Stimulated activated CD8-positive, alpha-beta memory T cell treated with anti-CD3 and anti-CD28 coated beads, Interleukin-7, amount 100 ng/mL, for 24 hours (primary cell): Measurements from ENCODE around the gene MEIOB.
"Not testable (repeated sequence)": the region's sequence is repeated elsewhere in the genome, so short reads cannot be mapped to it uniquely, and the experiment has no call there.

Experiments
- DNase-seq: peaks from one replicate; pipeline ENCODE4 v3.0.0-alpha.2; 2020; ENCODE audit warnings: low read depth

Gene MEIOB, protein sequence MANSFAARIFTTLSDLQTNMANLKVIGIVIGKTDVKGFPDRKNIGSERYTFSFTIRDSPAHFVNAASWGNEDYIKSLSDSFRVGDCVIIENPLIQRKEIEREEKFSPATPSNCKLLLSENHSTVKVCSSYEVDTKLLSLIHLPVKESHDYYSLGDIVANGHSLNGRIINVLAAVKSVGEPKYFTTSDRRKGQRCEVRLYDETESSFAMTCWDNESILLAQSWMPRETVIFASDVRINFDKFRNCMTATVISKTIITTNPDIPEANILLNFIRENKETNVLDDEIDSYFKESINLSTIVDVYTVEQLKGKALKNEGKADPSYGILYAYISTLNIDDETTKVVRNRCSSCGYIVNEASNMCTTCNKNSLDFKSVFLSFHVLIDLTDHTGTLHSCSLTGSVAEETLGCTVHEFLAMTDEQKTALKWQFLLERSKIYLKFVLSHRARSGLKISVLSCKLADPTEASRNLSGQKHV

DNA sequence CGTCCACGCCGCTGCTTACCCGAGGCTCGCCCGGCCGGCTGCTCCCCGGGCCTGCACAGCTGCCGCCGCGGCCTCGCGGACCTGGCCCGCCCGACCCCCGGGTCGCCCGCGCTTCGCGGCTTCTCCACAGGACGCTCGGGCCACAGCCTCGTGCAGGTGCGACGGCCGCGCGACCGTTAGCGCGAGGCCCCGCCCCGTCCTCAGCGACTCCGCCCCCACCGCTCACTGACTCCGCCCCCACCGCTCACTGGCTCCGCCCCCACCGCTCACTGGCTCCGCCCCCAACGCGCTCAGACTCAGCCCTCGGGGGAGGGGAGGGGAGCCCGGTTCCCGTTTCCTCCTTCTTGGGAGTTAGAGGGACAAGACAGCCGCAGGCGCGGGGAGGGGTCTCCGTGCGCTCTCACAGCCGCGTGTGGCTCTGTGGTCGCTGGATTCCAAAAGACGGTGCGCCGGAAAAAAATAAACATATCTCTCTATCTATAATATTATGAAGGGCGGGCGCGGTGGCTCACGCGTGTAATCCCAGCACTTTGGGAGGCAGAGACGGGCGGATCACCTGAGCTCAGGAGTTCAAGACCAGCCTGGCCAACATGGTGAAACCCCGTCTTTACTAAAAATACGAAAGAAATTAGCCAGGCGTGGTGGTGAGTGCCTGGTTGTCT is at the start of gene MEIOB:
Gene MEIOB (minus strand): TSS at position 191 of the 662 bp plus-strand sequence. CDS start 3,989 bp downstream, outside the sequence.
- peak; percentile 21 for DNase-seq

DNA sequence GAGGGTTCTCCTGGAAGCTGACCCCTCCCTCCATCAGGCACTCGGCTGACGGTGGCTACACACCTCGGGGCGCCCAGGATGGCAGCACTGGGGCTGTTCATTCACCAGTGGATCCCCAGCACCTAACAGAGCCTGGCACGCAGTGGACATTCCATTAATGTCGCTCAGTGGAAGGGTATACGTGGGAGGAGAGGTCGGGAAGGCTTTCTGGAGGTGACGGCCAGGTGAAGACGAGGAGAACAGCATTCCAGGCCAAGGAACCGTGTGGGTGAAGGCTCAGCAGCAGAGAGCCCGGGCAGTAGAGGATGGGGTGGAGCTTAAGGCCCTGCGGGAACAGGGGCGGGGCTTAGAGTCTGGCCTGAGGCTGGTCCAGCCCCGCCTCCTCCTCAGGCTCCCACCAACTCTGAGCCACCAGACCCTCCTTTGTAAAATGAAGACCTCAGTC is 48.8 kb upstream of the MEIOB start:
- DNase-seq, result no peak

DNA sequence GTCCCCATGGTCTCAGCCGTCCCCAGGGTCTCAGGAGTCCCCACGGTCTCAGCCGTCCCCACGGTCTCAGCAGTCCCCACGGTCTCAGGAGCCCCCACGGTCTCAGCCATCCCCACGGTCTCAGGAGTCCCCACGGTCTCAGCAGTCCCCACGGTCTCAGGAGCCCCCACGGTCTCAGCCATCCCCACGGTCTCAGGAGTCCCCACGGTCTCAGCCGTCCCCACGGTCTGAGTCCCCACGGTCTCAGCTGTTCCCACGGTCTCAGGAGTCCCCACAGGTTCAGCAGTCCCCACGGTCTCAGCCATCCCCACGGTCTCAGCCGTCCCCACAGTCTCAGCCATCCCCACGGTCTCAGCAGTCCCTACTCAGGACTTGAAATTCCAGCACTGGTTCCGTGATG is 48.2 kb upstream of the MEIOB start:
- not testable (repeated sequence) for DNase-seq

DNA sequence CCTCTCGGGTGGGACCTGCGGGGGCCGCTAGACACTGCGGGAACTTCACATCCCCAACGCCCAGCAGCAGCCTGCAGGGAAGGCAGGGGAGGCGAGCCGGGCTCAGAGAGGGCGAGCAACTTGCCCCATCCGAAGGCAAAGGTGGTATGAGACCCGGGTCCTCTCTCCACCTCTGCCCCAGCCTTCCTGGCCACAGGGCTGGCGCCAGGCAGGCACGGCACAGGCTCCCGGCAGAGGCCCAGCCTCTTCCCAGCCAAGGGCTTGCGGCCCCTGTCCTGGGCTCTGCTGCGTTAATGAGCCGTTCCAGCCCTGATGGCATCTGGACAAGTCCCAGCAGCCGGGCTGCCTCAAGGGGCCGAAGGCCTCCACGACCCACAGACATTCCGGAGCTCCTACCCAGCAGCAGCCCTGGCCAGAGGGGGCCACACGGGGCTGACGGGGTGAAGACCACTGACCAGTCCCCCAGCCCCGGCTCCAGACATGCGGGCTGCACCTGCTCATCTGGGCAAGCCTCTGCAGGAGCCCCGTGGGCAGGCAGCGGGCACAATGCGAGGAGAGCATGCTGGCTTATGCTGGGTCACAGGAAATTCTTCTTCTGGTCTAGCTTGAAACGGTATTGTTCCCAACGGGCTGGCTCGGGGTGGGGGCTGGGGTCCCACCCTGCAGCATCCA is 47.5 kb upstream of the MEIOB start:
- DNase-seq, result no peak

DNA sequence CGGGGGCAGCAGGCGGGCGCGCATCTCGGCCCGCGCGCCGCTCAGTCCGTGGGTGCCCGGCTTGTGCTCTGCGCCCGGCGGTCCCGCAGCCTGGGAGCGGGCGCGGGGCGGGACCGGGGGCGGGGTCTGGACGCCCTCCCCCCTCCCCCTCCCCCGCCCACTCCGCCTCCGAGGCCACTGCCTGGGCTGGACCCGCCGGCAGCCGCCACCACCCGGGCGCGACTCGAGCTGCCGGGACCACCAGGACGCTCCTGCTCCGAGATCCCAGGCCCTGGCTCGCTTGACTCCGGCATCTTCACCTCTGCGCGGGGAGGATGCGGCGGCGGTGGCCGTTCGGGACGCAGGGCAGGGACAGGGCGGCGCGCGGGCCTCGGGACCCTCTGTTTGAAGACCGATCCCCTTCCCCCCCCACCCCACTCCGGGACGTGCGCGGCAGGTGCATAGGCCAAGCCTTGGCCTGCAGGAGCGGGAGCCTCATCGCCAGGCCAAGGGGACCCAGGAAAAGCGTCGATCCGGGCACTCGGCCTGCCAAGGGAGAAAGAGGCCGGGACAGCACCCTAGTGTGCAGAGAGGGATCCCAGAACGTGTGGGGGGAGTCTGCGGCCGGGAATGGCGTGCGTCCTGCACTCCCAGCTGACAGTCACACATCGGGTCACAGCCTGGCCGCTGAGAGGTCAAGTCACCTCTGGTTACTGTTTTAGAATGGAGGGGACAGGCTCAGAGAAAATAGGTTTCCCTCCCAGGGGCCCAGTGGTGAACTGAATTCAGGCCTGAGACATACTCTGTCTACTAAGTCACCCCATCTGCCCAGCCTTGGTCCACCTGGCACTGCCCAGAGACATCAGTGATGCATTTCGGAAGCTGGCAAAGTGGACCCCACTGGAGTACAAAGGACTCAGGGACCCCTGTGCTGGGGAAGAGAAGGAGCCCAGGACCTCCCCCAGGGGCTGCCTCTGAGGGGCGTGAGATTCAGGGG is 46.7 kb upstream of the MEIOB start, which contains the start of gene HS3ST6:
Gene HS3ST6 (minus strand): TSS at position 65 of the 976 bp plus-strand sequence. CDS start 92 bp downstream, outside the sequence.
- no peak for DNase-seq

DNA sequence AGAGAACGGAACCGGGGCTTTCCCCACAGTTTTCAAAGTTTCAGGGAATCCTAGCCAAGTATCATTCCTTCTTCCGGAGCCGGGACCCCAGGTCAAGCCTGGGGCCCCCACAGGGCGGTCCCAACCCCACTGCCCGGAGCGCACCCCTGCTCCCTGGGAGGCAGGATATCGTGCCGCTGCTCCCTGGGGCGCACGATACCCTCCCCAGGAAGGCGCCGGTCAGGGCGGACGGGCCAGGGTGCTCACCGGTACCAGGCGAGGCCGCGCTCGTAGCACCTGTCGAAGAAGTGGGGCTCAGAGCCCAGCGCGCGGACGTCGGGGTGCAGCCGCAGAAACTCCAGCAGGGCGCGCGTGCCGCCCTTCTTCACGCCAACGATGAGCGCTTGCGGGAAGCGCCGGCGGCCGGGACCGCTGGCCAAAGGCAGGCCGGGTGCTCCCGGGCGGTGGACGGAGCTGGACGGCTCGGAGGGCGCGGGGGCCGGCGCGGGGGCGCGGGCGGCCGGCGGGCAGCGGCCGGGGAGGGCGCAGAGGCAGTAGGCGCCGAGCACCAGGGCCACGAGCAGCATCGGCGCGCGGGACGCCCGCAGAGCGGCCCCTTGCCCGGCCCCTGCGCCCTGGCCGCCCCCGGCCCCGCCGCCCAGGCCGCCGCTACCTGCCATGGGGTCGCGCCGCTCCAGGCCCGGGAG is 45.8 kb upstream of the MEIOB start:
- DNase-seq, result no peak

DNA sequence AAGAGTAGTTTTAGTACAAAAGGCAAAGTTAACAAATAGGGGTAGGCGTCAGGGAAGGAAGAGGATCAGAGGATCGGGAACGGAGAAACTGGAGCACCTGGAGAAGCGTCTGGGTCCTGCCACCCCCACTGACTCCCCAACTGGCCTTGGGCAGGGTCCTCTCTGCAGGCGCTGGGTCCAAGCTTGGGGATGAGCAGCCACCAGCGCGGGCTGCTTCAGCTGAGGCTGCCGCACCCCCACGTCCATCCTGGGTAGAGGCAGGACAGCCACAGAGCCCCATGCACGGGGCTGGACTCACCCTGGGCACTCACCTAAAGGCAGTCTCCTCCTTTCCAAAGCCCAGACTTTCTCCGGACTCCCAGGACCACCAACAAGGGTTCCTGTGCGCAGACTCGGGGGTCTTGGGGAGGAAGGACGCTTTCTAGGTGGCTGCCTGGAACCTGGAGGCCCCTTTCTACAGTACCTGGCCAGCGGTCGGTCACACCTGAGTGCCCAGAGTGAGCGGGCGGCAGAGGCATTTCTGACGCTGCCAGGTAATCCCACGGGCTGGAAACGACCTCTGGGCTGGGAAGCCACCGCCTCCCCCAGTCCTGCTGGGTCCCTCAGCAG is 45.2 kb upstream of the MEIOB start:
- DNase-seq, result no peak

DNA sequence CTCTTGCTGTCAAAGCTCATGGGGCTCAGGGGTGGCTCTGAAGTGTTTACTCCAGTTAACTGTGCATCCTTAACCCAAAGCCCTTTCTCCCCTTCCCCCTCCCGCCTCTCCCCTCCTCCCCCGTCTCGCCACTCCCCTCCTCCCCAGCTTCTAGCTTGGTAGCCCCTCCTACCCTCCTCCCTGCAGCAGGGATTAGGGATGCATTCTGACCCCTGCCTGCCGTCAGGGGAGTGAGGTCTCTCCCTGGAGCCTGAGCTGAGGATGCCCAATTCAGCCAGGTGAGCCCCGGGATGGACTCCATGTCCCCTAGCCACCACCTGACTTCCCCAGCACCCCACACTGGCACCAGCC is 44.7 kb upstream of the MEIOB start:
- DNase-seq, result no peak

DNA sequence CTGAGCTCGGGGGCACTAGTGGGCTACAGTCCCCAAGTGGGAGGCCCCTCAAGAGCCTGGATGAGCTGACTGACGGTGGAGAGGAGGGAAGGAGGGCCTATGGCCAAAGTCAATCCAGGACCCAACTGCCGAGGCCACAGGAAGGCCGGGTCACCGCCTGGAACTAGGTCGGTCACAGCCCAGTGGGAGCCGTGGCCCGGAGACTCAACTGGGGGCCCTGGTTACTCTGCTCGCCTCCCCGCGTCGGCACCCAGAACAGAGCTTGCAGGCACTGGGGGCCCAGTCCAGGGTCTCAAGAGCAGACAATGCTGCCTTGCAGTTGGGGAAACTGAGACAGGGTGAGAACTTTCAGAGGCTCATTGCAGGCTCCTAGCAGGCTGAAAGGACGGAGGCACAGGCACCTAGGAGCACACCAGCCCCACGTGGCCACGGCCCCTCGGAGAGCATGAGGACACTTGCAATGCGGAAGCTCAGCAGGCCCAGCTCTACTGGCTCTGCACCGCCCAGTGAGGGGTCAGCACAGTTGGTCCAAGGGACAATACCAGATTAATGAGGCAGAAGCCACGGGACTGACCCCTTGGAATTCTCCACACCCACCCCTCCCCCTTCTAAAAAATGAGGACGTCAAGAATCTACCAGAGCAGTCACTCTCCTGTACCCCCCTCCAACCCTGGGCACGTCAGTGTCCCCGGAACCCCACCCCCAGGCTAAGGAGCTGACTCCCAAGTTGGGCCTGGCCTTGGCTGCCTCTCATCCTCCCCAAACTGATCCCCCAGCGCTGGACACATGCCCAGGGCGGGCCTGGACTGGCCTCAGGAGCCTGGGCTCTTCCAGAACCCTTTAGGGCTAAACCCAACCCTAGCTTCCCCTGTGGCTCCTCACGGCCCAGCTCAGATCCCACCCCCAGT is 44.0 kb upstream of the MEIOB start:
- no peak for DNase-seq

DNA sequence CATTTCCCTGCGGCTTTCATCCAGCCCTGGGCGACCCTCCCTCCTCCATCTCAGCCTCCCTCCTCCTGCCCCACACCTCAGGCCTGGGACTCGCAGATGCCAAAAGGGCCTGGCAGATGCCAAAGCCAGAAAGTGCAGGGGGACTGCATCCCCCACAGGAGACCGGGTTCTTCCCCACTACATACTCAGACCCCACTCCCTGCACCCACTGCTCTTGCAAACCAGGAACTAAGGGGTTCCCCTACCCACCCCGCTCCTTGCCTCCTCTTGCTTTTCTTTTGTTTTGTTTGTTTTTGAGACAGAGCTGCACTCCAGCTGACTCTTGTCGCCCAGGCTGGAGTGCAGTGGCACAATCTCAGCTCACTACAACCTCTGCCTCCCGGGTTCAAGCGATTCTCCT is 43.0 kb upstream of the MEIOB start:
- DNase-seq, result no peak

DNA sequence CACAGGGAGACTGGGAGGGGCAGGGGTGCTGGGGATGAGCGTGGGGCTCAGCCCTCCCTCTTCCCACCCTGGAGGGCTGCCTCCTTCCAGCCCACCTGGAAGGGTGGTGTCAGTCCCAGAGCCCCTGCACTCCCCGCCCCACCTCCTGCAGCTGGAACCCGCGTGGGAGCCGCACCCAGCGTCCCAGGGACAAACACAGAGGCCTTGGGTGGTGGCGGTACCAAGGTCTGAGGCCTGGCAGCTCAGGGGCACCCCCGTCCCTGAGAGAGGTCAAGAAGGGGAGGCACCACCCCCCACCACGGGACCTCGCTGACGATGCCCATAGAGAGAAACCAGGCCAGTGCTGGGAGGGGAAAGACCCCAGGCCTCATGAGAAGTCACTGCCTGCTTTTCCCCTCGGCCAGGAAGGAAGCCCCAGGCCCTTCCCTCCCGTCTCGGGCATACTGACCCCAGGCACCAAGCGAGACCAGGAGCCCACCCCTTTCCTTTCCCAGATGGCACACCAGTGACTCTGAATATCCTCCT is 42.2 kb upstream of the MEIOB start:
- no peak for DNase-seq

DNA sequence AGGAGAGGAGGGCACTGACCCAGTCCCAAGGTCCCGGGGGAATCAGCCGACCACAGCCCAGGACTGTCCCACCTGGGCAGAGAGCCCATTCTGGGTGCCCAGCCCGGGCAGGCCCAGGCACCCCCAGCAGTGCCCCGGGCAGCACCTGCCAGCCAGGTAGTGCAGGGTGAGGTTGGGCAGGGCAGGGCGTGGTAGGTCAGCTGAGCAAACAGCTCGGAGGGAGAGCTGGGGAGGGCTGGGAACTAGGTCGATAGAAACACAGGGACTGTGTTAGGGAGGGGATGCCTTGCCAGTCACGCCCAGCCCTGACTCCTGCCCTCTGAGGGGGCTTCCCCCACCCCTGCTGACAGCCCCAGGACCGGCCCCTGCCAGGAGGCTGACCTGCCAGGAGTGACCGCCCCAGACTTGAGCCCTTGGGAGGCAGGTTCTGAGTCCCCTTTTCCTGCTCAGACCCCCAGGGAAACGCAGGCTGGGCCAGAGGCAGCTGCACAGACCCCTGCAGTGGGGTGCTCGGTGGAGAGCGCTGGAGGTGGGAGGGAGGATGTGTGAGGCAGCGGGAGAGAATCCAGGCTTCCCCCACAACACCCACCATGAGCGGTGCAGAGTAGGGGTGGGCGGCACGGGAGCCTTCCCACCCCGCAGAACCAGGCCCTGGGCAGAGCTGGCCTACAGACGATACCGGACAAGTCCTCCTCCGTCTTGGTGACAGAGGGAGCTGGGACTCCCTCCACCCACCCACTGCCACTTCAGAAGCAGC is 41.5 kb upstream of the MEIOB start:
- no peak for DNase-seq

DNA sequence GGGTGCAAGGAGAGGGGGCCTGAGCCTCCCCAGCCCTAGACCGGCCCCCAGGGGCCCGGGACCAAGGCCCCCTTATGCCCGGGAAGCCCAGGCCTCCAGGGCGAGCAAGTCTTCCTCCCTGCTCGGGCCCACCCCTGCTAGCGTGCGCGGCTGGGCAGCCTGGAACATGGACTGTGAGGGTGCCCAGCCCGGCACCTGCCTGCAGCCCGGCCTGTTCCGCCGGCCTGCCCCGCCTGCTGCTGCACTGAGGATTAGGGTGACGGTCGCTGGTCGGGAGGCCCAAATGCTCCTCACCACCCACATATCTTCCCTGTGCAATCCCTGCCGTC is 40.2 kb upstream of the MEIOB start:
- DNase-seq, result no peak

DNA sequence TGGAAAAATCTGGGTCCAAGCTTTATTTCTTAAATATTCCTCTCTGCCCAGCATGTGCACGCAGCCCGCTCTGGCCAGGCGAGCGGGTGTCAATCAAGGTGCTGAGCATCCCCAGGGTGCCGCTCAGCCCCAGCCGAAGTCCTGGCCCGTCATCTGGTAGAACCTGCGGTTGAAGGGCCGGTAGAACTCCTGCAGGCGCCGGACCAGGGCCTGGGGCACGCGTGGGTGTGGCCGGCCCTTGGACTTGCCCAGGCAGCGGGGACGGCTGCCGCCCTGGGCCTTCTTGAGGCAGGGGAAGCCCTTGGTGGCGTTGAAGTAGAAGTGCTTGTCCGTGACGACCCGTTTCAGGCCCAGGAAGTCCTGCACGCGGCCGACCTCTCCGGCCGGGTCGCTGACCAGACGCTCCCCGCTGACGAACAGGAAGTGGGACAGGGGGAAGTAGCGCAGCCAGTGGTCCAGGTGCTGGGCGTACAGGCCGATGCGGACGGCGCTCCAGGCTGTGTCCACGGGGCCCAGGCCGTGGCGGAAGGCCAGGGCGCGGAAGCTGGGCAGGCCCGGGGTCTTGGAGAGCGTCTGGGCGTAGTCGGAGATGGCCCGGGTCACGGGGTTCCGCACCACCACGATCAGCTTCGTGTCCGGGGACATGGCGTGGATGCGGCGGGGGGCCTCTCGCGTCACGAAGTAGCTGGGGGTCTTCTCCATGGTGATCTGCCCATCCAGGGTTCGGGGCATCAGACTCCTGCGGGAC is 39.7 kb upstream of the MEIOB start:
- no peak for DNase-seq

DNA sequence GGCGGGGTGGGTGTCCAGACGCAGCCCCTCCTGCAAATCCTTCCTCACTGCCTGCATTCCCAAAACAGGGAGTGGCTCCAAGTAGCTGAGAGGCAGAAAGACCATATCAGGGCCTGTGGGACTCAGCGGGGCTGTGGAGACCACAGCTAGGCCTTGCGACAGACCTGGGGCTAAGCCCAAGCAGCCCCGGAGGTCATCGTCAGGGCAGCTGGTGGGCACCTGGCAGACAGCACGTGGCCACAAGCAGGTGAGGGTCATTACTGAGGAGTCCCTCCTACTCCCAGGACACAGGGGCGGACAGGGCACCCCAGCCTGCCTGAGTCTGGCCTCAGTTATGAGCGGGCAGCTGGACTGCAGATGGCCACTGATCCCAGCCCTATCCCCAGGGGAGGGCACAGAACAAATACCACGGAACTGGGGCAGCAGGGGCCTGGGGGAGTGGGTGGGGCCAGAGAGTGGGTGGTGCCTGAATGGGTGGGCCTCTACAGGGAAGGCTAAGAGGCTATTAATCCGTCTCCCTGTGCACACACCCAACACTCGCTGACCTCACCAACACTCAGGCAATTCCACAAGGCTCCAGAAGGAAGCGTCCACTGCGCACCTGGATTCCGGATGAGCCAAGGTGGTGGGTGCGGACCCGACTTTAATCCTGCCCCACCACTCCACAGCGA is 37.7 kb upstream of the MEIOB start:
- no peak for DNase-seq

DNA sequence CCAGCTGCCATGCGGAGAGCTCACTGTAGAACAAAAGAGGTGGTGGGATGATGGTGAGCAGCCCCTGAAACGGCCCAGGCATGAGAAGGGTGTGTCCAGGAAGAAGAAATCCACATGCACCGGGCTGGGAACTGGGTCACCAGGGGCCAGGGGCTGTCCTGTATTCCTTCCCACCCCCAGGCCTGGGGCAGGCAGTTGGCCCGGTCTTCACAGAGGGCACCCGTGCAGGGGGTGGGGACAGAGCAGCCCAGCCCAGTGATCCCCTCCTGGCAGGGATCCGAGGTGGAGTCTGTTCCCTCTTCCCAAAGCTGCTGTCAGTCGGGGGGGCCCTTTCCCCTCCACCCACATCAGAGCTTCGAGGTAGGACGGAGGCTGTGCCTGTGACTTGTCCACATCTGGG is 37.0 kb upstream of the MEIOB start:
- DNase-seq, result no peak

DNA sequence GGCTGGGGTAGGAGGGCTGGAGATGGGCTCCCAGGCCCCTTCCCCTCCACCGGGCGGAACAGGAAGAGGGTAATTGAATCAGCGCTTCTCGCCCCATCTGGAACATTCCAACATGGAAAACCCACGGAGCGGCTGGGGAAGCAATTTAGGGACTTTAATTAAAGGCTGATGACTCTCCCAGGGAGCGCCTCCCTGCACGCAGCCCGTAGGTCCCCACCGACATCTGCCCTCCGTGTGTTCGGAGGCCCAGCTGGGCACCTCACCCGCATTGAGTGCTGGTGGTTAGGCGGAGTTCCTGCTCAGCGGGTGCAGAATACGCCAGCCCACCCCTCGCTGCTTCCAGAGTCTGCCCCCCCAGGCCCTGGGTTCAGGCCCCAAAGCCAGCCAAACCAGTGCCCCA is 36.2 kb upstream of the MEIOB start:
- no peak for DNase-seq
